HG02970 (cell line): Measurements from ENCODE around the gene SLX4.

Experiments used
- ATAC-seq: cut with Tn5 transposase; IDR thresholded peaks from one replicate; pipeline ENCODE4 v1.9.1; 2021; ENCODE audit warnings: mild to moderate bottlenecking, moderate library complexity, moderate number of reproducible peaks; ENCODE audit not compliant: unreplicated experiment, low FRiP score

SLX4 gene

DNA sequence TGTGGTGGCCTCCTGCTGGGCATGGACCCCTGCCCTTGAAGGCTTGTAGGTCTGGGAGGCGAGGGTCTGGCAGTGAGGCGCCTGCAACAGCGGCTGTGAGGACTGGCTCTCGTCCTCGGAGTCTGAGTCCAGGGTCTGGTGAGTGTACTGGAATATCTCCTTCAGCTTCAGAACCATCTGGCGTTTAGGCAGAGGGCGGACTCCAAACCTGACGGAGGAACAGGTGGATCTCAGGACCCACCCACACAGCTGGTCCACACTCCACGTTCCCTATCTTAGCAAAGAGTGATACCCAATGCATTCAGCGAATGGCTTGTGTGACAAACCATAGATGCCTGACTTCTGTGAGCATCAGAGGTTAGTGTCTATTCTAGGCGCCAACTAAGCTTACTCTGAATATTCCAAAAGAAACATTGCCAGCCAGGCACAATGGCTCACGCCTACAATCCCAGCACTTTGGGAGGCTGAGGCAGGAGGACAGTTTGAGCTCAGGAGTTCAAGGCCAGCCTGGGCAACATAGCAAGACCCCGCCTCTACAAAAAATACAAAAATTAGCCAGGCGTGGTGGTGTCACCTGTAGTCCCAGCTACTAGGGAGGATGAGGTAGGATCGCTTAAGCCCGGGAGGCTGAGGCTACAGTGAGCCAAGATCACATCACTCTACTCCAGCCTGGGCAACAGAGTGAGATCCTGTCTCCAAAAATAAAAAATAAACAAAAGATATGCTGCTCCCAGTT, 27.9 kb downstream of the SLX4 start:
- no peak for ATAC-seq

DNA sequence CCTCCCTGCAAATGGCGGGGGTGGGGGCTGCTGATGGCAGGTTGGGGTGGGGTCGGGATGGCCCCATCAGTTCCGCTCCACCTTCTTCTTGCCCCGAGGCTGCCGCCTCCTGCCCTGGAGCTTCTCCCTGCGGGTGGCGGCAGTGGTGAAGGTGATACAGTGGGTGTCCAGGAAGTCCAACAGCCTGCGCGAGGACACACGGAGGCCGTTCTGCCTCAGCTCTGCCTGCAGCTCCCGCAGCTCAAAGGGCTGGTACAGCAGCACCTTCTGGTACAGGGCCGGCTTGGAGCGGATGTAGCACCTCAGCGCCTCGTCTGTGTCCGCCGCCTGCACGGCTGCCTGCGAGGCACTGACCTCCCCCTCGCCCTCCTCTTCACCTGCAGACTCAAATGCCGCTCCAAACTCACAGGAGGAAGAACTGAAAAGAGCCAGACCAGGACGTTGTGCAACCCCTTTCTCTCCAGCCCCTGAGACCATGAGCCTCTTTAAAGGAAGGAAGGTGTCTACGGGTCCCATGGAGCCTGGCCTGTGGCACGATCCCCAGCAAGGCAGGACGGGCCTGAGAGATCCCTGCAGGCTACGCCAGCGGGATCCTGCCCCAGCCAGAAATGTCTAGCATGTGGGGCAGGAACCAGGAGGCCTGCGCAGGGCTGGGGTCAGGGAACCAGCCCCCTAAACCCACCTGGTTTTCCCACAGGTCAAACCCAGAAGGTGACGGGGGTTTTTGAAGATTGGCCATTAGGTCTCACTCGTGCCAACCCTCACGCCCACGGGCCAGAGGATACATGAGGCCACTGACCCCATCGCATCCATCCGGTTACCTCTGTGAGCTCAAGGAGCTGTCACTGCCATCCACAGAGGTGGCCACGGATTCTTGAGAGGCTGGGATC, 28.9 kb downstream of the SLX4 start:
- no peak for ATAC-seq

GRCh38 chr16:3581392-3581791, 30.0 kb downstream of the SLX4 start:
- no peak for ATAC-seq

DNA sequence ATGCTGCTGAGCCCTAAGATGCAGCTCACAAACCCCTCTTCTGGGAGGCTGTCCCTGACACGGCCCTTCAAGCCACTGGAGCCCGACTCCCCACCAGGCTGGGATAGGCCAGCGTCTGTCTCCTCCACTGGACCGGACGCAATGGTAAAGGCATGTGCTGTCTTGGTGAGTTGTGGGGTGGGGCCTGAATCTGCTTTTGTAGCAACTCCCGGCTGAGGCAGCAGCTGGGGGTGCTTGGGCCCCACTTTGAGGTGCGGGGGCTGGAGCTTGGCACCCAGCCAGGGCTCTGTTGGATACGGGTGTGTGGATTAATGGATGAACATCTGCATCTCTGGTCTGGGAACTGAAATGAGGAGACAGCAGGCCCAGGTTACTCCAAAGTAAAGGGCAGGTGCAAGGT, 30.7 kb downstream of the SLX4 start:
- no peak for ATAC-seq

DNA sequence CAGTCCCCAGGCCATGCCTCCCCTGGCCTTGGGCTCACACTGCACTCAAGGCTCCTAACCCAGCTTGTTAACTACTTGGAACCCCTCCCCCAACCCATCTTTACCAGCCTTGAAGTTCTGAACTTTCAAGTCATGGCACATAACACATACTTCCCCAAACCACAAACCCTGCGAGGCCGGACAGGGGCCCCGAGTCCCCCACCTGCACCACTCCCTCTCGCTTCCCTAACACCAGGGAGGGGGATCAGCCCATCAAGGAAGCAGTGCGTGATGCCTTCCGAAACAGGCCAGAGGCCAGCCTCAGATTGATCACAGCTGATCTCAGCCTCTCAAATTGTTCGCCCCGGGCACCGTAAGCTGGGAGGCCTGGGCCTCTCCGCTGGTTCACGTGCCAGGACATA, 31.2 kb downstream of the SLX4 start:
- ATAC-seq, result no peak

DNA sequence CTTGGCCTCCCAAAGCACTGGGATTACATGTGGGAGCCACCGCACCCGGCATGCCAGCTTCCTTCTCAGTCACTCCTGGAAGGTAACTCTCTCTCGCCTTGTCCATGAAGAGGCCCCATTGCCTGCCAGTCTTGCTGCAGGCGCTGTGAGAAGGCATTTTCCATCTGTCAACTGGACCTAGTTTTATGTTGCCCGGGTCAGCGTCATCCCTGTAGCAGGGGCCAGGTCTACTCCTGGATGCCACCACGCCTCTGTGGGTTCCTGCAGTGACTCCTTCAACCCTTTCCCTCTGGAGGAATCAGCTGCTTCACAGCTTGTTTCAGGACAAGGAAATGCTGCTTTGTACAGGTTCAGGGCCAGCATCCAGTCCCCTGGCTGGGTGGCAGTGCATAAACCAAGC, 31.6 kb downstream of the SLX4 start:
- ATAC-seq, result no peak

- no peak for ATAC-seq
These were observed 32.5 kb downstream of the SLX4 start for GRCh38 chr16:3578610-3579551.

DNA sequence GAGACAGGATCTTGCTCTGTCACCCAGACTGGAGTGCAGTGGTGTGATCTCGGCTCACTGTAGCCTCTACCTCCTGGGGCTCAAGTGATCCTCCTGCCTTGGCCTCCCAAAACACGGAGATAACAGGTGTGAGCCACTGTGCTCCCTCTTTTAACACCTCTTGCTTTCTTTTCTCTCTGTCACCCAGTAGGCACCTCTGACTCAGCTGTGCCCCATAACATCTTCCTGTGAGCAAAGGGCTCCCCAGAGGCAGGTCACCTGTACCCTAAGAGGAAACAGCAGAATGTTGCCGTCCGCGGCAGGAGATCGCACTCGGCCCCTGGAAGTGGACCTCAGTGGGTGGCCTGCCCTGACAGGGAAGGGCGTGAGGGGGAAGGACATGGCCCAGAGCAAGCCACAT, 33.3 kb downstream of the SLX4 start:
- ATAC-seq, result no peak

DNA sequence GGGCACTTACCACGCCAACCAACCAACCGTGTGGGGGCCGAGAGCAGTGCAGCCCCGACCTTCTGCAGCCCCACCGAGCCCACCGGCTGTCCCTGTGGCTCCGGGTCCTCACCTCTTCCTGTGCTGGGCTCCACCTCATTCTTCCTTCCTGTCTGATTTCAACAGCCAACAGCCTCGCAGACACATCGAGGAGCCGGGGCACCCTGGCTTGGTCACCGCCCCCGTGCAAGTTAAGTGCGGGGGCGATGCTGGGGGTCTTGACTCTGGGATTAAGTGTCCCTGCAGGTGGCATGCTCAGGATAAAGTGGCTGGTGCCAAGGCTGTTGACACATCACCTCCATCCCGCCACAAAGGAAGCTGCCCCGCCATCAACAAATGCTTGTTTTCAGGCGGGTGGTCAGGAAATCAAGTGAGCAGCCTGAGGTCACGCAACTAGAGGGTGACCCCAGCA, 34.1 kb downstream of the SLX4 start, which contains the start of gene NLRC3:
Gene NLRC3, minus strand, starts transcription at position 102 of the 451 bp plus-strand sequence. CDS start 12,367 bp downstream, outside the sequence.
- ATAC-seq, result no peak

DNA sequence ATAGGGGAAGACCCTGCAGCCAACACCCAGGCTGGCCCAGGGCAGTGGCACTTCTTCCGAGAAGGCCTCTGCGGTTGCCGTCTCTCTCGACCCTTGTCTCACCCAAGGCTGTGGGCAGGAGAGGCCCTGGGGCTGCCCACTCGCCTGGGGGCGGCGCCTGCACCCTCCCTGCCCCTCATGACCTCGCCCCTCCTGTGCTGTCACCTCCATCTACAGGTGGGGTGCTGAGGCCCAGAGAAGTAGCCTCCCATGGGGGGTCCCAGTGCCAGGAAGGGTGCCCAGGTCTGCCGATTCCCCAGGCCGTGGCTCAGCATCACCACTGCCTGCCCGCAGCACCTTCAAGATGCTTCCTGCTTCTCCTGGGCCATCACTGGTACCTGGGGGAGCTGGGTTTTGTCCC, 35.2 kb downstream of the SLX4 start:
- ATAC-seq, result no peak

GRCh38 chr16:3575491-3575890, 35.9 kb downstream of the SLX4 start:
- no peak for ATAC-seq

GRCh38 chr16:3574195-3574594, 37.2 kb downstream of the SLX4 start:
- no peak for ATAC-seq

DNA sequence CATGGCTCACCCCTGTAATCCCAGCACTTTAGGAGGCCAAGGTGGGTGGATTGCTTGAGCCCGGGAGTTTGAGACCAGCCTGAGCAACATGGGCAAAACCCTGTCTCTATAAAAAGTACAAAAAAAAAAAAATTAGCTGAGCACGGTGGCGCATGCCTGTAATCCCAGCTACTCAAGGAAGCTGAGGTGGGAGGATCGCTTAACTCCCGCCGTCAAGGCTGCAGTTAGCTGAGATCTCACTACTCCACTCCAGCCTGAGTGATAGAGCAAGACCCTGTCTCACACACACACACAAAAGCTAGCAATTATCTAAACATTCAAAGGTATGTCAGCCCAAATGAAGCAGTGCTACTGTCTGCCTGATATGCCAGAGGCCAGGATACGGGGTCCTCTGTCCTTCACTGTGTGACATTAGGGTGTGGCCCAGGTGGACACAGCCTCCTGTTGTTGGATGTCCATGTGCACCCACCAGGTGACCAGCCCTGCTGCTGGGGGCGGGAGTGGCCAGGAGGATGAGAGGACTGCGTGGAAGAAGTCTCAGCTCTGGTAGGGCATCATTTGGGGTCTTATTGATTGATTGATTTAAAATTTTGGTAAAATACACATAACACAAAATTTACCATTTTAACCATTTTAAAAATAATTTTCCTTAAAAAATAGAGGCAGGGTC, 38.1 kb downstream of the SLX4 start:
- no peak for ATAC-seq

GRCh38 chr16:3570420-3571062, 40.9 kb downstream of the SLX4 start:
- no peak for ATAC-seq

DNA sequence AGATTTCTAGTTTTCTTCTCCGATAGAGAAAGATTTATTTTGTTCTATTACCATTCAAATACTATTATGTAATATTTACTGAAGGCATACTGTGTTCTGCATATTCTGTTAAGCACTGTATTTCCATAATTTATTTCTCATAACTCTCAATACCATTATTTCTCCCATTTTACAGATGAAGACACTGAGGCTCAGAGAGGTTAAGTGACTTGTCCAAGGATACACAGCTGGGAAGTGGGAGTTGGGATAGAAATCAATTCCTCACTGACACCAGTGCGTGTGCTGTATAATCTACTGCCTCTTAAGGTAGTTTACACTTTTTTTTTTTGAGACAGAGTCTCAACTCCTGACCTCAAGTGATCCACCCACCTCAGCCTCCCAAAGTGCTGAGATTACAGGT, 41.6 kb downstream of the SLX4 start:
- no peak for ATAC-seq

GRCh38 chr16:3566990-3567389, 44.4 kb downstream of the SLX4 start:
- ATAC-seq, result no peak

DNA sequence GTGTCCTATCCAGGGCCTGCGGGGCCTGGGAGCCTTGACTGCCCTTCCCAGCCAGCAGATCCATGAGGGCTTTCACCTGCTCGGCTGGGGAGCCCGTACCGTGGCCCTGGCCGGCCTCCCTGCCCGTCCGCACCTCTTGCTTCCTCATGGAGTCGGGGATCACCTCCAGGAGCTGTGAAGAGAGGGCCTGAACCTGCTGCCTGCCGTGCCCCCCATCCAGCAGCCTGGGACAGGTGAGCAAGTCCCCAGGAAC, 46.6 kb downstream of the SLX4 start:
- no peak for ATAC-seq

- ATAC-seq, result no peak
These were observed 47.1 kb downstream of the SLX4 start for GRCh38 chr16:3564130-3564888.

GRCh38 chr16:3562914-3563480, 48.4 kb downstream of the SLX4 start:
- ATAC-seq, result no peak
